Effector memory CD8-positive, alpha-beta T cell (primary cell): ENCODE results near the gene ERCC5.

Experiments used
- ATAC-seq: fragments of 150-1000 bp; cut with Tn5 transposase; replicated peaks from 2 replicates; pipeline ENCODE4 v1.10.0; 2021; ENCODE audit warnings: mild to moderate bottlenecking, moderate library complexity
- DNase-seq, 3 experiments: peaks; one replicate each; pipeline ENCODE4 v3.0.0; 2021
- H3K27ac Mint-ChIP-seq, 2 donors: one replicate each; pipeline ENCODE4 v1.8.0; 2022; ENCODE audit warnings: mild to moderate bottlenecking in 2 of 2, mixed read lengths in 2 of 2, moderate library complexity in 2 of 2
- H3K27me3 Mint-ChIP-seq, 2 donors: one replicate each; pipeline ENCODE4 v1.8.0; 2022; ENCODE audit warnings: mixed read lengths in 2 of 2
- H3K36me3 Mint-ChIP-seq: one replicate; pipeline ENCODE4 v1.8.0; 2022; ENCODE audit warnings: mild to moderate bottlenecking, moderate library complexity, mixed read lengths; ENCODE audit not compliant: insufficient read depth
- H3K4me1 Mint-ChIP-seq, 2 donors: one replicate each; pipeline ENCODE4 v1.8.0; 2022; ENCODE audit warnings: low read depth in 2 of 2, mixed read lengths in 2 of 2
- H3K4me3 Mint-ChIP-seq, 2 donors: one replicate each; pipeline ENCODE4 v1.8.0; 2022; ENCODE audit warnings: mild to moderate bottlenecking in 2 of 2, mixed read lengths in 2 of 2, moderate library complexity in 2 of 2
- H3K9me3 Mint-ChIP-seq, 2 donors: one replicate each; pipeline ENCODE4 v1.8.0; 2022; ENCODE audit warnings: mixed read lengths in 2 of 2

ERCC5 gene

GRCh38 chr13:102878481-102878880 lies 32.6 kb downstream of the ERCC5 start:
- Mint-ChIP-seq H3K27me3 (no peaks in the 10 kb centered on the region), H3K4me1 (peaks cover 3 to 5% of the 10 kb centered on the region in 2 donors), H3K36me3 (peaks cover 40% of the 10 kb centered on the region), H3K27ac (no peak overlapping the region), H3K9me3 (no peaks in the 10 kb centered on the region), H3K4me3 (no peak overlapping the region)
- no peak for ATAC-seq
- DNase-seq = no peak

- H3K9me3 Mint-ChIP-seq = no peaks in the 10 kb centered on the region
- peaks cover 26% of the 10 kb centered on the region for H3K36me3 Mint-ChIP-seq
- no peak for DNase-seq
- H3K4me1 Mint-ChIP-seq = peaks cover under 1 to 5% of the 10 kb centered on the region in 2 donors
- no peak for ATAC-seq
- H3K27ac Mint-ChIP-seq = peak overlapping the region in 1 of 2 donors; percentile 11
- no peaks in the 10 kb centered on the region for H3K27me3 Mint-ChIP-seq
- H3K4me3 Mint-ChIP-seq = no peak overlapping the region
Measured at GRCh38 chr13:102879793-102880499, 34.1 kb downstream of the ERCC5 start.

- Mint-ChIP-seq H3K9me3 (no peaks in the 10 kb centered on the region), H3K4me3 (no peak overlapping the region), H3K4me1 (peaks cover 0 to 5% of the 10 kb centered on the region in 2 donors), H3K27me3 (no peaks in the 10 kb centered on the region), H3K36me3 (peaks cover 5% of the 10 kb centered on the region), H3K27ac (no peak overlapping the region)
- ATAC-seq (no peak), DNase-seq (no peak)
Measured at GRCh38 chr13:102881819-102882686, 36.2 kb downstream of the ERCC5 start.

GRCh38 chr13:102892503-102892902 lies 46.7 kb downstream of the ERCC5 start:
- Mint-ChIP-seq H3K9me3 (no peaks in the 10 kb centered on the region), H3K4me3 (no peak overlapping the region), H3K4me1 (peaks cover 2 to 4% of the 10 kb centered on the region in 2 donors), H3K36me3 (no peaks in the 10 kb centered on the region), H3K27me3 (no peaks in the 10 kb centered on the region), H3K27ac (no peak overlapping the region)
- DNase-seq = no peak
- no peak for ATAC-seq

GRCh38 chr13:102897371-102898138 lies 51.7 kb downstream of the ERCC5 start:
- Mint-ChIP-seq H3K4me1 (peaks cover 2 to 4% of the 10 kb centered on the region in 2 donors), H3K27me3 (peaks cover 0 to 2% of the 10 kb centered on the region in 2 donors), H3K36me3 (no peaks in the 10 kb centered on the region), H3K4me3 (no peak overlapping the region), H3K27ac (peak overlapping the region in 1 of 2 donors; percentile 29), H3K9me3 (no peaks in the 10 kb centered on the region)
- ATAC-seq (no peak), DNase-seq (no peak)

- no peak overlapping the region for H3K27ac Mint-ChIP-seq
- no peaks in the 10 kb centered on the region for H3K9me3 Mint-ChIP-seq
- H3K4me3 Mint-ChIP-seq = no peak overlapping the region
- peaks cover 0 to 4% of the 10 kb centered on the region in 2 donors for H3K4me1 Mint-ChIP-seq
- no peaks in the 10 kb centered on the region for H3K36me3 Mint-ChIP-seq
- H3K27me3 Mint-ChIP-seq = peaks cover 5 to 26% of the 10 kb centered on the region in 2 donors
- no peak for DNase-seq
- no peak for ATAC-seq
Measured at GRCh38 chr13:102900193-102900608, 54.4 kb downstream of the ERCC5 start.

GRCh38 chr13:102901056-102901455 lies 55.2 kb downstream of the ERCC5 start:
- Mint-ChIP-seq H3K4me3 (no peak overlapping the region), H3K27ac (no peak overlapping the region), H3K9me3 (no peaks in the 10 kb centered on the region), H3K36me3 (no peaks in the 10 kb centered on the region), H3K27me3 (peaks cover 5 to 30% of the 10 kb centered on the region in 2 donors), H3K4me1 (peaks cover 0 to 4% of the 10 kb centered on the region in 2 donors)
- ATAC-seq (no peak), DNase-seq (no peak)

- Mint-ChIP-seq H3K27ac (no peak overlapping the region), H3K4me3 (no peak overlapping the region), H3K27me3 (peaks cover 7 to 37% of the 10 kb centered on the region in 2 donors), H3K4me1 (peaks cover 0 to 4% of the 10 kb centered on the region in 2 donors), H3K9me3 (no peaks in the 10 kb centered on the region), H3K36me3 (no peaks in the 10 kb centered on the region)
- ATAC-seq (no peak), DNase-seq (no peak)
Measured at GRCh38 chr13:102901615-102902305, 55.9 kb downstream of the ERCC5 start.

GRCh38 chr13:102902789-102903347 lies 57.0 kb downstream of the ERCC5 start:
- DNase-seq (no peak), ATAC-seq (no peak)
- H3K27ac Mint-ChIP-seq = no peak overlapping the region
- H3K4me1 Mint-ChIP-seq = no peaks in the 10 kb centered on the region
- H3K4me3 Mint-ChIP-seq = no peak overlapping the region
- no peaks in the 10 kb centered on the region for H3K9me3 Mint-ChIP-seq
- peaks cover 15 to 48% of the 10 kb centered on the region in 2 donors for H3K27me3 Mint-ChIP-seq
- H3K36me3 Mint-ChIP-seq = no peaks in the 10 kb centered on the region

GRCh38 chr13:102903659-102904407 lies 58.0 kb downstream of the ERCC5 start:
- no peak overlapping the region for H3K27ac Mint-ChIP-seq
- H3K36me3 Mint-ChIP-seq = no peaks in the 10 kb centered on the region
- DNase-seq (no peak), ATAC-seq (no peak)
- H3K27me3 Mint-ChIP-seq = peaks cover 20 to 56% of the 10 kb centered on the region in 2 donors
- H3K9me3 Mint-ChIP-seq = no peaks in the 10 kb centered on the region
- H3K4me1 Mint-ChIP-seq = no peaks in the 10 kb centered on the region
- H3K4me3 Mint-ChIP-seq = no peak overlapping the region

- Mint-ChIP-seq H3K27ac (no peak overlapping the region), H3K9me3 (no peaks in the 10 kb centered on the region), H3K27me3 (peaks cover 23 to 60% of the 10 kb centered on the region in 2 donors), H3K4me3 (no peak overlapping the region), H3K36me3 (no peaks in the 10 kb centered on the region), H3K4me1 (no peaks in the 10 kb centered on the region)
- DNase-seq (no peak), ATAC-seq (no peak)
Measured at GRCh38 chr13:102904408-102904862, 58.6 kb downstream of the ERCC5 start.
